Activated CD4-positive, alpha-beta T cell treated with anti-CD3 and anti-CD28 coated beads for 48 hours (primary cell): Measurements from ENCODE around the gene FHL1.
"Not testable (repeated sequence)": the region's sequence is repeated elsewhere in the genome, so short reads cannot be mapped to it uniquely, and the experiment has no call there.

ENCODE experiments used
- DNase-seq: peaks from one replicate; pipeline ENCODE4 v3.0.0-alpha.2; 2020

FHL1 gene

DNA sequence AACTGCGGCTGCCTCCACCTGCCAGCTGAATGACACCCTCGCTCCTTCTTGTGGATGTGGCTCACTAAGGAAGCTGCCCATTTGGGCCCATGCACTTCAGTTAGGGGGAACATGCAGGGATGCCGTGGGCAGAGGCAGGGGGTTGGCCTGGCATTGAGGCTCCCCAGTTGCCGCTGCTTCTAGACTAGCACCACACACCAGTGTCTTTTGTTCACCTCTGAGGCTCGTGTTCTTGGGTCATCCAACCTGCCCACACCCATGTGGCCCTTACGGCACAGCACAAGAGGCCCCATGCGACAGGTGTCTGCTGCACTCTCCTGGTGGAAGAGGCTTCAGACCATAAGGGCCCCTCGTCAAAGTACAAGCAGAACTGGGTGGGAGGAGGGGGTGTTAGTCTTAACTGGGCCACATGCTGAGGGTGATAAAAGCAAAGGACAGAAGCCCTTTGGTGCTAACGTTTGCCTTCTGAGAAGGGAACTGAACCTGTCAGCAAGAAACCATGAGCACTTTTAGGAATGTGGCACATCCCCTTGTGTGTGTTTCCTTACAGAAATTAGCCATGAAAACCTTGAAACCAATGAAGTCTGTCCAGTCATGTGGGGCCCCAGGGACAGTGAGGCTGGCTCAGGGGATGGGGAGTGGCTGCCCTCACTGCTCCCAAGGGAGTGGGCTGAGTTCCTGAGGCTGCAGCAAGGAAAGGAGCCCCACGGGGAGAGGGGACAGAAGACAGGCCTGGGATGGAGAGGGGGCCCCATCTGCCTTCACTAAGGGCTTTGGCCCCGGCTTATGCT lies 64.6 kb downstream of the FHL1 start:
- no peak for DNase-seq

DNA sequence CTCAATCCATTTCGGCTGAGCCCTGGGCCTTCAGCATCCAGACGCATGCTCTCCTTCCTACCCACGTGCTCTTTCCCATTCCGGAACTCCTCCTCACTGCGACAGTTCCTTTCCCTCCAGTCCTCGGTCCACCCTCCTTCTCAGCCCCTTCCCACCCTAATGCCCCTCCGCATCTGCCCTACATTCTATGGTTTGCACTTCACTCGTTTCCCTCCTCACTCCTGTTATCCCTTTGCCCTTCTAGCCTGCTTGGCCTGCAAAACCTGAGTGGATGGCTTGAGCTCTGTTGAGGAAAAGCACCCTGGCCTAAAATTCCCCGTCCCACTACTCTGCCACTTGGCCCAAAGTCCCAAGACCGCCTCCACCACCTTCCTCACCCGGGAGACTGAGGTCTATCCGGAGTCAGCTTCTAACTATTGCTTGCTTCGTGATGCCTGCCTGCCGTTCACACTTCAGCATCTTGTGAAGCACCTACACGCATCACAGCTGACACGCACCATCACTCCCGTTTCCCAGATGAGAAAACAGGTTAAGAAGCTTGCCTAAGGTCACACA lies 65.3 kb downstream of the FHL1 start:
- no peak for DNase-seq

DNA sequence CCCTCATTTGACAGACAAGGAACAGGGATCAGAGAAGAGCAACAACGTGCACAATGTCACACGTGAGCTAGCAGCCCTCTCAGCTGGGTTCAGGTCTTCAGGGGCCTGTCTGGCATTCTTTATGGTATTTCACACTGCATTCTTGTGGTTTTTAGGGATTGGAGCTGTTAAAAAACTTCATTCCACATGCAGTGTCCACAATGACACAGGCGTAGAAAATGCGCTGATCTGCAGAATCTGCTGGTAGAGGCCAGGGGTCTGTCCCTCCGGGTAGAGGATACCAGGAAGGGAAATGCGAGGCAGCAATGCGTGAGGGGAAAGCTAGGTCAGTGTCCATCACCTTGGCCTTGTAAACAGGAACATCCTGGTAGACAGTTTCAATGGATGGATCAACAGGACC lies 67.2 kb downstream of the FHL1 start:
- DNase-seq = no peak

DNA sequence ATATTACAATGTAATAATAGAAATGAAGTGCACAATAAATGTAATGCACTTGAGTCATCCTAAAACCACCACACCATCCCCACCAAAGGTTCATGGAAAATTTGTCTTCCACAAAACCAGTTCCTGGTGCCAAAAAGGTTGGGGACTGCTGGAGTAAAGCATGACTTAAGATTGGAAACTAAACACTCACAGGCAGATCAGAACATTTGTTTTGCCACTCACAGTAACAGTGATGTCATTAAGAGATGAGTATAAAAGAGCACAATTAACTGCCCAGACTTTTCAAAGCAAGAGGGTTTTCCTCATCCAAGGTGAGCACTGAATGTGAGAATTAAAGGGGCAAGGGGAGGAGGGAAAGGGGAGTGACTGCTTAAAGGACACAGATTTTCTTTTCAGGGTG lies 68.2 kb downstream of the FHL1 start:
- no peak for DNase-seq

DNA sequence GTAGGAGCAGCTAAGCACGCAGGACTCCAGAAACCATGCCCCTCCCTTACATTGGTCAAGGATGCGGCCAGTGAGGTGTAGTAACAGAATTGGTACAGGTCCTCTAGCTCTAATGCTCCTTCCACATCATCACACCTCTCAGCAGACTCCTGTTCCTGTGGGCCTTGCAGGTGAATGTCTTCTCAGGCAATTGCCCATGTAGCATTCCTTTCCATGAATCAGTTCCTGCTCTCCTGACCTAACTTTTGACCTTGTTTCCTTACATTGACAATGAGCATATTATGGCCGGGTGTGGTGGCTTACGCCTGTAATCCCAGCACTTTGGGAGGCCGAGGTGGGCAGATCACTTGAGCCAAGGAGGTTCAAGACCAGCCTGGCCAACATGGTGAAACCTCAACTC lies 72.6 kb downstream of the FHL1 start:
- DNase-seq = no peak

DNA sequence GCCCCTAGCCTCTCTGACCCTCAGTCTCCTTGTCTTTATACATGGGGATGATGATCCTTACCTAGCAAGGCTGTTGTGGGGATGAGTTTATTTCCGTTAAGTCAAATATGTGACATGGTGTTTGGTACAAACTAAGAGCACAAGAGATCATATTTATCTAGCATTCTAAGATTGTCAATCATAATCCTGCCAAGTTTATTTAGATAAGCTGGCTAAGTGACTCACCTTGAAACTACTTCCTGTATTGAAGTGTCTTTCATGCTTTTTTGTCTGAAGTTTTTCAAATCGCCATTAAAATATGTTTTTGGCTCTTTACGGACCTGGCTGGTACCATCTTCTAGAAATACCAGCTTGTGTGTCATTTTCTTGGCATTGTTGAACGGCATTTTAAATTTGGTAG lies 73.2 kb downstream of the FHL1 start:
- DNase-seq = no peak

DNA sequence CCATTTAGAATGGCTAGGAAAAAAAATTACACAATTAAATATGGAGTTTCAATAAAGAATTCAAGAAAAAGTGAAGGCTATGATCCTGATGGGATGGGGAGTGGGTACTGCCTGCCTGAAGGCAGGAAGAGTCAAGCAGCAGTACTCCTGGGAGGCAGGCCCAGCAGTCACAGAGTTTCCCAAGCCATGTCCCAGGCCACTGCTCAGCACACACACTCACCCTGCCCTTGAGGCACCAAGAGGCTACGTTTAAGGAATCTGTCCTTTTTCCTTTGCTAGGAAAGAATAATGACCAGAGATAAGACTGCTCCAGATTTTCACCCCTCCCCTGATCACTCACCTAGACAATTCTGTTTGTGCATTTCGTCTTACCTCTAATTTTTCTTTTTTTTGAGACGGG lies 73.6 kb downstream of the FHL1 start:
- DNase-seq = no peak

DNA sequence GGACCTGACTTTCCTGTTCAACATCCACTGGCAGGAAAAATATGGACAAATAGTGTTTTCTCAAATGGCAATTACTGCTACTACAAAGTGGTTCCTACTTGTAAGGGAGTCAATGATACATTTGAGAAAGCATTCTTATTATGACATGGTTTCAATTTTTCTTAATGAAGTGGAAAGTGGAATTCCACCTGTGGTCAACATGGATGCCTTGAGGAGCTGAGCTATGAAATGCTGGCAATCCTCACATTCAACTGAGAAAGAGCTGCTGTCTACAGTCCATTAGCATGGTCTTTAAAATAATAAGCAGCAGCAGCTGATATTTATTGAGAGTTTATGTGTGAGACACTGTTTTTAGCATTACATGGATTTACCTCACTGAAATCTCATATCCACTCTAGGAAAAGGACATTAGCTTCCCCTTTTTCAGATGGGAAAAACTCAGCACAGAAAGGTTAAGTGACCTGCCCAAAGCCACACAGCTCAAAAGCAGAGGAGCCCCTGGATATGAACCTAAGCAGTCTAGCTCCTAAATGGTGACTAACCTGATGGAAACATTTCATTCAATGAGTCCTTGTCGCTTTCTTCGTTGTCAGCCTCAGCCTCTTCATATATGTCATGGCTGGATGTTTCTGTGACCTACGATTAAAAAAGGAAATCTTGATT lies 74.6 kb downstream of the FHL1 start:
- DNase-seq = no peak

DNA sequence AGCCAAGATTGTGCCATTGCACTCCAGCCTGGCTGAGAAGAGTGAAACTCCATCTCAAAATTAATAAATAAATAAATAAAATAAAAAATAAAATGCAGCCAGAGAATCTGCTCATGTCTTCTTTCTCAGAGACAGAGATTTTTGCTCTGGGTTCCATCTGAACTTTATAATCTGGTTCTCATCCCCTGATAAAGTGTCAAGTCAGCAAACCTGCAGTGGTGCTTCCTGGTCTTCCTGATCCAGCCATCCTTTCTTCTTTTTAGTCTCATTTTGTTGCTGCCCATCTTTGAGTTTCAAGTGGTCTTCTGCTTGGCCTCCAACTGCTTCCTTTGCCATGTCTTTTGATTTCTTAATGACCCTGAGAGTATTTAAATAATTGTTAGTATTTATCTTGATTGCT lies 79.7 kb downstream of the FHL1 start:
- no peak for DNase-seq

DNA sequence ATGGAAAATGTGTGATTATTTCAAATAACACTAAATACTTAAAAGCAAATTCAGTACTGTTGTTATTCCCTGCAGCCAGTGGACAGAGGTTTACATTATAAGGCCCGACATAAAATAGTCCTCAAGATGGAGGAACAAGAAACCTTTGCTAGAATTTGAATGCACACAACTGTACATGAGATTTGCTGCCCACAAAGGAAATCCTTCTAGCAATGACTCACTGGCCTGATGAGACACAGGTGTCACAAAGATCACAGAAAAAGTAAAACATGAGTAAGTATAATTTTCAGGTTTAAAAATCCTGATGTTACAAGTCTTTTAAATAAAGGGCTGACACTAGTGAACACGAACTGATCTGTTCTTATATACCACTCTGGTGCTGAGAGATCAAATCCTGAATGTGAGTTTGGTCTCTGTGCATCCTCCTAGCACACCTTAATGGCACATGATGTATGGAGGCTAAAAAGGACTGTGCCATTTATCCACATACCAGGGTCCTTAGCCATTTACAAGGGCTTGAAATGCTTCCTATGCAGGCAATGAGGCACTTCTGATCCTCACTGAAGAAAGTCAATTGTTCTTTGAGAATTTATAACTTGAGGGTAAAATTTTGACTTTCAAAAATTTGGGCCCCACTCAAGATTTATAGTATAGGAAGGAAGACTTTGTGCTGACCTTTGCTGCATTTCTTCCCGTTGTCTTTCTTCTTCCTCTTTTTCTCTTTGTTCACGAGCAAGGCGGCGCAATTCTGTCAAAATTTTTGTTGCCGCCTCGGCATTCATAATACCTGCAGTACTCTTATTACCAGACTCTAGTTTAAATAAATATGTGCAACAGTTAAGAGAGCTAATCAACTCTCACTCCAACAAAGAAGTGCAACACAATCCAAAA lies 80.9 kb downstream of the FHL1 start:
- no peak for DNase-seq

DNA sequence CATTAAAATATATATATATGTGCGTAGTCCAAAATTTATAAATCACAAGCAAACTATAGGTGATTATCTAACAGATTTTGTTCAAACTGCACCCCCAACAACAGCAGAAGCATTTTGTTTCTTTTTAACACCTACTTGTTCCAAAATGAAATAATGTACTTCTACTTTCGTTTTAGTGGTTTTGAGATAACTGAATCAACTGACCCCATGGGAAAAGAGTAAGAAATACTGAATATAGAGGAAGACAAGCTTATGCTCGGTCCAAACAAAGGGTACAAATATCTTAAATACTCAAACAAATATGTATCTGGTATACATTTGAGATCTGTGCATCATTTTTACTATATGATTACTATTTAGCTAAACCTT lies 81.5 kb downstream of the FHL1 start:
- DNase-seq = no peak

DNA sequence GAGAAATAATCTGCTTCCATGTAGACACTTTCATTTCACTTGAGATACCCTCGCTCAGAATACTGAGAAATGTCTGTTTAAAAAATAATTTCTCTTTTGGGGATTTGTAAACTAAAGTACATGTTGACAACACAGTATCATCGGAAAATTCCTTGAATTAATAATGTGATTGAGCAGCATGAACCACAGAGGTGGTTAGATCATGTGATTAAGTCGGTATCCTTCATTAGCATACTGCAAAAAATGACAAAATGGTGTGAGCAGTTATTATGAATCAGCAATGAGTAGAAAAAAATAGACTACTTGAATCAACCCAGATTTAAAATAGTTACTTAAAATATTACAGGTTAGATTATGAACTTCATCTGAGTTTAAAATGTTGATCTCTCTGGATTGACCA lies 89.7 kb downstream of the FHL1 start:
- DNase-seq = no peak

DNA sequence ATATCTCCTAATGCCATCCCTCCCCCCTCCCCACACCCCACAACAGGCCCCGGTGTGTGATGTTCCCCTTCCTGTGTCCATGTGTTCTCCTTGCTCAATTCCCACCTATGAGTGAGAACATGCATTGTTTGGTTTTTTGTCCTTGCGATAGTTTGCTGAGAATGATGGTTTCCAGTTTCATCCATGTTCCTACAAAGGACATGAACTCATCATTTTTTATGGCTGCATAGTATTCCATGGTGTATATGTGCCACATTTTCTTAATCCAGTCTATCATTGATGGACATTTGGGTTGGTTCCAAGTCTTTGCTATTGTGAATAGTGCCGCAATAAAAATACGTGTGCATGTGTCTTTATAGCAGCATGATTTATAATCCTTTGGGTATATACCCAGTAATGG lies 90.5 kb downstream of the FHL1 start:
- DNase-seq = not testable (repeated sequence)

DNA sequence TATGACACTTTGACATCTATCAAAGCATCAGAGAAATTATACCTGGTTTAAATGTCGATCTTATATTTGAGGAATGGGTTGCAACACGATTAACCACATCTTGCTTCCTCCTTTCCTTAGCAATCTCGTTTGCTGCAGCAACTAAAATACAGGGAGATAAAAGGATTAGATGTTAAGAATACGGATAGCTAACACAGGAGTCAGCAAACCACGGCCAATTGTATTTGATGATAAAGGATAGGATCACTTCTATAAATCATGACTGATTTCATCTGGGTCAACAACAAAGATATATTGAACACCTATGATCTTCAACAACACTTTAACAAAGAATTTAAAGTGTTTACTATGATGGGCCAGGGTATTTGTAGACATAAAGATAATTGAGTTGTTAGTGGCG lies 98.9 kb downstream of the FHL1 start:
- no peak for DNase-seq

DNA sequence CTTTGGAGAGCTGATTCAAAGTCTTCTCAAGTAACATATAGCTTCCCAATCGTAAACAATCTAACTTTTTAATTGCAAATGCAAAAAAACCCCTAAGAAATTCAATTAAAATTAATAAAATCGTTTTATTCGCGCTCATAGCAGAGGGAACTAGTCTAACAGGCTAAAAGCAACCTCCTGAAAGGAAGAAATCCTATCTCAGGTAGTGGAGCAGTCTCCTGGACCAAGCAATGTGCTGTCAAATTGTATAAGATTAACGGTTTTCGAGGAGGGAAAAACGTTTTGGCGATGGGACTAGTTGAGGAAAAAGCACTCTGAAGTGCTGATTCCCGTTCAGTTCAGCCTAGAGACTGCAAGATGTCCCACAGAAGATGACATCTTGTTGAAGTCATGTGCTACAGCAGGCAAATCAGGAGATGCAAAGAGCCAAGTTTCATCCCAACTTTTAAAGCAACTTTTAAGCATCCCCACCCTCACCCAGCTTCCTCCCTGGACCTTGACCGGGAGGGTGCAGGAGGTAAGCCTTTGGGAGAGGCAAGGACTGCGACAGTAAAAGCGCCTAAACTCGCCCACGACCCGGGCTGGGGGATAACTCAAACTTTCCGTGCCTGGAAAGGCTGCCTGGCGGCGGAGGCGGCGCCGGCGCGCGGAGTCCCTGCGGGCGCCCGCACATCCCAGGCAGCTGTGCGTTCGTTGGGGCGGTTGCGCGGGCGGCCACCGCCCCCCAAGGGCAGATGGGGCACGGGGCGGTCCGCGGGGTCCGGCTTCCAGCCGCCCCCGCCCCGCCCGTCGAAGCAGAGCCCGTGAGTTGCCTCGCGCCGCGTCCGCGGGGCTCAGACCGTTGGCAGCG lies 103.1 kb downstream of the FHL1 start:
- DNase-seq = peak; percentile 55

DNA sequence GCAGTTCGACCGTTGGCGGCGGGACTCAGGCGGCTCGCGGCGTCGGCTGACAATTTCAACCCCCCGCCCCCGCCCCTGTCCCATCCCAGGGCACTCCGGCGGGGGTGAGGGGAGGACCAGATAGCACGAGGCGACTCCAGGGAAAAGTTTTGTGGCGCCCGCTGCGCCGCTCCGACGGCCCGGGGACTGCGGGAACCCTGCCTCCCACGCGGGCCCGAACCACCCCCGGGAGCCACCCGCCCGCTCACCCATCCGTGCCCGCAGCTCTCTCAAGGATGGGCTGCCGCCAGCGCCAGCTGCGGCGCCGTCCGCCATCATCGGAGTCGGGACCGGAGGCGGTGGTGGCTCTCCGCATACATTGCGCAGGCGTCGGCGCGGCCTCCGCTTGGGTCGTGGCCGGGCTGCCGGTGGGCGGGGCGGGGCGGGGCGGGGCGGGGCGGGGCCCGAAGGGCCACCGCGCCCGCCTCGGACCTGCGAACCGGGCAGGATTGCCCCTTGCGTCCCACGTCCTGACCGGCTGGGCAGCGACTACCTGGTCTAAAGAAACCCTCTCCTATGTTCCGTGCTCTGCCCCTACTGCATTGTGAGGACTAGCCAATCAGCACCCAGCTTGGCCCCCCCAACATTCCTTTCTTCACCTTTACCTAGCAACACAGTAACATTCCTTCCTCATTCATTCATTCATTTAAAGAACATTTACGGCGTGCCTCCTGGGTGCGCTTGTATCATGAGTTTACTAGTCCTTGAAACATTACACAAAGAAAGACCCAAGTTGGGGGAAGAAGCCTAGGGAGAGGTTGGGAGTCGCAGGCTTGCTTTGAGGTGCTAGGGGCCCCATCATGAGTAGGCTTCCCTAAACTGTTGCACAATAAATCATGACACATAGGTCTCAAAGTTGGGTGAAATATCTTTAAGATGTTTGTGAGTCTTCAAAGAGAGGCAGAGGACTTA lies 104.0 kb downstream of the FHL1 start, which contains the start of gene MAP7D3:
MAP7D3 (minus strand) TSS at position 360 of the 951 bp plus-strand sequence; CDS start at position 318, 42 bp downstream.
- DNase-seq = peak; percentile 72

DNA sequence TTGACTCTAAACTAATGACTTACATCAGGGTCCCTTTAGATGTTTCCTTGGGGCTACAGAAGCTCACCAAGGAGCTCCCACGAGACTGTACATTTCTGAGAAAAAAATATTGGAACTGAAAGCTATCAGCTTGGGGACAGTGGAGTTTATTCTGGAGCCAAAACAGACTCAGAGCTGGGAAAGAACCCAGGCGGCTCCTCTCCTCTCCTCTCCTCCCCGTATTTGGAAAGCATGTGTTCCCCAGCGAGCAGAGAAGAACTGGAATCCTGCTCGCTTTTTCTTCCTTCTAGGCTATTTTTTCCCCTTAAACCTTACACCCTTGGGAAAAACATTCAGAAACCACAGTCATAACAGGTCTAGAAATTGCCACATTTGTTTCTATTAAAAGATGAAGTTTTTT lies 108.2 kb downstream of the FHL1 start:
- DNase-seq = no peak

DNA sequence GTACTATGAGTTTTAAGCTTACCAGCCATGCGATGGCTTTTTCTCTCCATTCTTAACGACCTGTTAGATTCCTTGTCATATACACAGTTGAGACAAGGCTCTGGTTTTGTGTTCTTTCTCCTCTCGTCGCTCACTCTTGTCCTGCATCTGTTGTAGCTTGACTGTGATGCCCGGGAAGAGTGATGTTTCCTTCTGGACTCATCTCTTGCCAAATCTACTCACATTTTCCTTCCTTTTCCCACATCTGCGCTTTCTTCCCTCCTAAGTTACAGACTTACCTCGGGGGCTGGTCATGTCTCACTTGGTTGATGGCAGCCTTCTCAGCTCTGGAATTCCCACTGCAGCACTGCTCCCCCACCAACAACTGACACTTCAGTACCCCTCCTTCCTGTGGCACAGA lies 108.7 kb downstream of the FHL1 start:
- no peak for DNase-seq

DNA sequence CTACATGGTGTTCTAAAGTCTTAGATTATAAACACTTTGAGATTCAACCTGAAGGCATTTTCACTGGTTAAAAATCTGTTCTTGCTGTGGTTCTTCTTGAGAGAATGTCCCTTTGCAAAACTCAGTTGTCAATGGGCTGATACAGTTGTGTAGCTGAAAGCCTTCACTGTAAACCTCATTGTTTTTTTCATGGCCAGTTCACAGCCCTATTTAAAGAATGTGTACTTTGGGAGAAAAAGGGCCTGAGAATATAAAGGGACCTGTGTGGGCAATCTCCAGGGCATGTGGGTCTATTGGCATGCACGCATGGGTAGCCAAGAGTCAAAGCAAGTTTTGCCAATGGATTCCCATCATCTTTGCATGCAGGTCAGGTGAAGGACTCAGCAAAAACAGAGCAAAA lies 111.6 kb downstream of the FHL1 start:
- DNase-seq = no peak

DNA sequence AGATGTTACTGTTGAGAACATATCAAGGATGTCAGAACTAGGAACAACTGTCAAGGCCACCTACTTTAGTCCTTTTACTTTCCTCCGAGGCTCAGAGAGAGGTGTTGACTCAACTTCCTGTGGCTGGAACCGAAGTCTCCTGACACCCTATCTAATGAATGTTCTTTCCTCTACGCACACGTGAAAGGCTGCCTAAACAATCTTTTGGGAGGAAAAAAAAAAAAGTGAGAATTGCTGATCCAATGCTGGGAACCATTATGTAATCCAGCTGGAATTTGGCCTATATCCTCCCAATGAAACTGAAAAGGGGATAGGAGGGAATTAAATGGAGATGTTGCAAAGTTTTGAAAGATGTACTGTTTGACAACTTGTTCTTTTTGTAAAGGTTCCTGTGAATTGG lies 112.2 kb downstream of the FHL1 start:
- DNase-seq = peak; percentile 6

DNA sequence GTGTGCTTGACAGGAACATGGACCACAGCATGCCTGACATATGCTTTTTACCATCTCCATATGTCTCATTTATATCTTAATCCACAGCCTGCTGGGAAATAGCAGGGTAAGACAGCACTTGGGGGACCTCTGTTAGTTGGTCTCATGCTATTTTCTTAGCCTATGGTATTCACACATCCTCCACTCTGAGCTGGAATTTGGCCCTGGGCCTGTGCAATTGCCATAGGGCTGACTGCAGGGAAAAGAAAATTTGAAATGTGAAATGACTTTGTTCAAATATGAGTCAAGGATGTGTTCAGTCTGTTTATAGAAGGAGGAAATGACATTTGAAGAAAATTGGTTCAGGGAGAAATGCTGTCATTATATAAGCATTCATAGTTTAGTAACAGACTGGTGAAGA lies 113.4 kb downstream of the FHL1 start:
- DNase-seq = no peak
